GM03348 (cell line): Measurements from ENCODE around the gene FBXO5.
A peak's percentile ranks its signal among the peaks of the same experiment; 100 is the strongest.
"Not testable (repeated sequence)": the region's sequence is repeated elsewhere in the genome, so short reads cannot be mapped to it uniquely, and the experiment has no call there.

Experiments used
- DNase-seq: peaks from one replicate; pipeline ENCODE4 v3.0.0; 2012; ENCODE audit warnings: low spot score

FBXO5 gene, protein sequence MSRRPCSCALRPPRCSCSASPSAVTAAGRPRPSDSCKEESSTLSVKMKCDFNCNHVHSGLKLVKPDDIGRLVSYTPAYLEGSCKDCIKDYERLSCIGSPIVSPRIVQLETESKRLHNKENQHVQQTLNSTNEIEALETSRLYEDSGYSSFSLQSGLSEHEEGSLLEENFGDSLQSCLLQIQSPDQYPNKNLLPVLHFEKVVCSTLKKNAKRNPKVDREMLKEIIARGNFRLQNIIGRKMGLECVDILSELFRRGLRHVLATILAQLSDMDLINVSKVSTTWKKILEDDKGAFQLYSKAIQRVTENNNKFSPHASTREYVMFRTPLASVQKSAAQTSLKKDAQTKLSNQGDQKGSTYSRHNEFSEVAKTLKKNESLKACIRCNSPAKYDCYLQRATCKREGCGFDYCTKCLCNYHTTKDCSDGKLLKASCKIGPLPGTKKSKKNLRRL

DNA sequence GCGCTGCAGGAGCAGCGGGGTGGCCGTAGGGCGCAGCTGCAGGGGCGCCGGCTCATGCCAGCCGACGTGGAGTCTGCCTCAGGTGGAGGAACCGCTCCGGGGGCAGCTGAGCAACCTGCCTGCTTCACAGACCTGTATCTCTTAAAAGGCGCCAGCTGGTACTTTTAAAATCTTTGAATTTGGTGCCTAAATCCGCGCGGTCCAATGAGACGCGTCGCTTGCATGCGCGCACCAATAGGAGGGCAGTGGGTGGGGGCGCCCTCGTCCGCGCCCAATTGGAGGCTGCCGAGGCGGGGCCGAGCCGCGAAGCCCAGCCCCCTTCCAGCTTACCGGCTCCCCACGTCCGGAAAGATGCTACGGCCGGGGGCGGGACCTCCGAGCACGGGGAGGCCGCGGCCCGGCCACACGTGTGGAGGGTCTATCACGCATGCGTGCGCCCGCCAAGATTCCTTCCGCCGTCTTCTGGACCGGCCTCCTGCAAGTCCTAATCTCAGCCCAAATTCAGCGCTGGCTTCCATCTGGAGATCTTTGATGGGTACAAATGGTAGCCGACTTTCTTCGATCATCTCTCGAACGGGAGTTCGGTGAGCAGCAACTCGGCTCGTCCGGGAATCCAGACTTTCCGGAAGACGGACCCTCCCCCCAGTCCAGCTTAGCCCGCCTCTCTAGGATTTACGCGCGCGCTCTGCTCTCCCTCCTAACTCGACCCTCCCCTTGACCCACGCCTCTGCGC is at the start of gene FBXO5:
Gene FBXO5, minus strand, starts transcription at position 138 of the 733 bp plus-strand sequence. Its CDS starts 82 bp downstream, at position 56.
- DNase-seq: peak; percentile 99

DNA sequence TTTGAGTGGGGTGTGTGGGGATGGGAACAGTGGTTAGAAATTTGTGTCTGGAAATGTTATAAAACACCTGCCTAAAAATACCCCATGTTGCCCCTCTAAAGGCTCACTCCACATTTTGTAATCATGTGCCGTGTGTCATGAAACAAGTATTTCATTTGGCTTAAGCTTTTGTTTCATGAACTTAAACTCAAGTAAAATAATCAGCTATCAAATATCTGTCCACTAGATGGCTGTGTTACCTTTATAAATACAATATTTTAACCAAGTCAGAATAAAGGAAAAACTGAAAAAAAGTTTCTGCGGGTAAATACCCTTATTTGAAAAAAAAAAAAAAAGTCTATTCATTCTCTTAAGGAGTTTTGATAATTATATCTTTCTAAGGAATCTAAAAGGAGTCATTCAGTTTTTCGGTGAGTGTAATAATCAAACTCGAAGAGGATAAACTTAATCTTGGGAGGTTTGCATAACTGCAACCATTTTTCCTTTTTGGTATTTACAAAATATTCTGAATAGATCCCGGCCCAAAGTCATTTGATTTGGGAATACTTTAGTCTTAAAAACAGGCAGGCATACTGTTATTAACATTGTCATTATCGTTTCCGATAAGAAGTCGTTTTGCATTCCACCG is 49.5 kb upstream of the FBXO5 start:
- peak; percentile 33 for DNase-seq

DNA sequence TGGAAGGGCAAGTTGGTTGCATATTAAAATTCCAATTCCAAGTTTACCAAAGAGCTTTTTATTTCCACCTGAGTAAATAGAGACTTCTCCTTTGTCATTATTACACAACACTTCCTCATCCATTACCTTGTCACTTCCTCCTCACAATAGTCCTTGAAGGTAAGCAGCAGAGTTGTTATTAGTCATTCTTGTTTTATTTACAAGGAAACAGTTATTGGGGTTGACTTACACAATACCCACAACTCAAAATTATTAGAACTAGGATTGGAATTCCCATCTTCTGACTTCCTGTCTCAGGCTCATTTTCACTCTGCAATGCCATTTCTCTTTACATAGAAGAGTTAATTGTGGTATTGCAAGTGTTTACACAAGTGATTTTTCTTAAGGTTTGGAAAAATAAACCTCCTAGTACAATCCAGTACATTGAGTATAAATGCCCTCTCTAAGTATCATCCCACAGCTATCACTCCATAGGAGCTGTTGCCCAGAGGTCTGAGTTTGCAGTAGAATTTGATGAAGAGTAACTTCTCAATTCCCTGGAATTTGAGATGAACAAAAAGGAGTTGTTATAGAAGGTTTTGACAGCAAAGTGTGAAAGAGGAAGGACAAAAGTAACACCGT is 48.6 kb upstream of the FBXO5 start:
- DNase-seq: no peak

DNA sequence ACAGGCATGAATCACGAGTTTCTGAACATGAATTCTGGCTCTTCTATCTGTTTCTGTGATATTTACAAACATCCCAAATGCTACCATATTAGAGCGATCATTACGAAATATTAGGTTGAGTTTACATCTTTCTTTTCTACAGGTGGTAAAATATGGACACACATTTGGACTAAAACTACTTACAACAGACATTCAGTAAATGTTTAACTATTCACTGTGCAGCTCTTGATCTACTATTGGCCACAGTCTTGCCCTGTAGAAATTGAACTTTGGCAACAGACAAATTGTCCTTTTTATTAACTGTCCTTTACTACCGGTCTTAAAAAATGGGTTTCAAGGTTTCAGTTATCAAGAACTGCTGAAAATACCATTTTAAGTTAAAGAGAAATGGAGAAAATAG is 46.1 kb upstream of the FBXO5 start:
- DNase-seq: no peak

DNA sequence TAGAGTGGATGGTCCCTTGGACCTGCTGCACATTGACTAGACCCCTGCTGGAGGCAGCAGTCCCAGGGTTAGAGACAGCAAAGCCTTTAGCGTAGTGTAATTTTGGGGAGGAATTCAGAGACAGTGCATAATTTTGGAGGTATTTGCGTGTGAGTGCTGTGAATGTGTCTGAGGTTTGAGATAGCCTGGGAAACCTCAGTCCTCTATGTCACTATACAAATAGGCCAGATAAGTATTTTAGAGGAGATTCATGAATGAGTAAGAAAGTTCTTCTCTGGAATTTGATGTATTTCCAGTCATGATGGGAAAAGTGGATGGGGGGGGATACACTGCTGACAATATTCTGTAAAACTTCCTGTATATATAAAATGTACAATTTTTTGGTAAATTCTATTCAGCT is 45.4 kb upstream of the FBXO5 start:
- DNase-seq: no peak

DNA sequence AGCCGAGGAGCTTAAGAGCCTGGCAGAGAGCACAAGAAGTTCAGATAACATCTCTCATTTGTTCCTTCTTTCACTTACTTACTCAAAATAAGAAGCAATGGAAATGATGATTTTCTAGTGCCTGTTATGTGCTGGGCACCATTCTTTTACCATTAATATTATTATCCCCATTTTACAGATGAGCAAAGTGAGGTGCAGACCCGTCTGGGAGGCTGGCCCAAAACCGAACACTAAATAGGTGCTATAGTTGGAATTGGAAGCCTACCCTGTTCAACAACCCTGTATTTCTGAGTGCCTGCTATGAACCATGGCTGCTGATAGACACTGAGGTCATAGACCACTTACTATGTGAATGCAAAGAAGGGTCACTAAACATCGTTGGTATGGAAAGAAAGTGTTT is 44.6 kb upstream of the FBXO5 start:
- DNase-seq: no peak

DNA sequence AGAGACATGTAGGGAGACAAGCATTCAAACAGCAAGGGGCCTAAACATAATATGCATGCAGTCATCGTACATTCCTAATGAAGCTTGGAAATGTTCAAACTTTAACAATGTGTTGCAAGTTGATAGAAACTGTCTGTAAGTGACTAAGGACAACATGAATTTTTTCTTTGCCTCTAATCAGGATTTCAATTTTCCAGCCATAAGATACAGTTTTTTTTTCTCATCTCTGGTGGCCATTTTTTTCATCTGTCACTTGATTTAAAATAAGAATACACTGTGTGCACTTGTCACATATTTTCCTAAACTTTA is 41.8 kb upstream of the FBXO5 start:
- DNase-seq: no peak

DNA sequence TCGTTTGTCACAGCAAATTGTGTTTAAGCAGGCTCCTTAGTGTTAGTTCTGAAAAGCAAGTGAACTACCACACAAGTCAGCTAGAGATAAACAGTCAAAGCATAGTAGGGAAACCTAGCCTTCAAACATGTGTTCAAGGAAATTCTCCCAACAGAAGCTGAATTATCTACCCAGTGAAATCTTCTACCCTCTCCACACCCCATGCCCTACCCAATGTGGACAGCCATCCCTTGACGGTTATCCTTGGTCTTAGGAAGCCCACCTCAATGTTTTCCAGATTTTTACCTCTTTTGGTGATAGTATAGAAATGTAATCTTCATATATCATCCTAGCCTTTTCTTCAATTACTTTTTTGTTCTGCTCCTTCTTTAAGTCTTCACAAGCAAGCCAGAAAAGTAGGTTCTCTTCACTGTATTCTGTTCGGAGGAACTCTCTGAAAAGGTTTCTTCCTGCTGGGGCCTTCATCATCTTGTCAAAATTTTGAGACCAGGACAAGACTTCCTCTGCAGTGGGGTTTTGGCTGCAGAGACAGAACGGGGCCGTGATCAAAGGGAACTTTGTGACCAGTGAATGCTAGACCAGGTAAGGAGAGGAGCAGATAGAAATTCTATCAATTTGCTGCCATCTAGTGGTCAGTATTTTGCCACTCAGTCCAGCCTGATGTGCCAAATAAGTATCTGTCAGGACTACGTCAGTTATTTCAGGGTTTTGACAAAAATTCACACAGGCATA is 41.3 kb upstream of the FBXO5 start:
- DNase-seq: peak; percentile 54

DNA sequence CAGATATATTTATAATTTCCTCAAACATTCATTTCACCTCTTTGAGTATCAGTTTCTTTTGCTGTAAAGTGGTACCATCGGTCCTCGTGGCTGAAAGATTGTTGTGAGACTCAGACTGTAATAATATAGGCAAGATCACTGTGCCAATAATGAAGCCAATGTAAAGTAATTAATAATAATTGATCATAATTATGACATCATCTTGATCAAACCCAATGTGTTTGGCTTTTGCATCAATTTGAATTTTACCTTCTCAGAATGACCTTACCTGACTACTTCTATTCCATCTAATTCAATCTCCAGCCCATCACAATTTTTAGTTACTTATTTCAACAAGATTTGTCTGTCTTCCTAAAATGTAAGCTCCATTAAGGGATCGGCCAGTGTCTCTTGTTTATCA is 35.5 kb upstream of the FBXO5 start:
- no peak for DNase-seq

DNA sequence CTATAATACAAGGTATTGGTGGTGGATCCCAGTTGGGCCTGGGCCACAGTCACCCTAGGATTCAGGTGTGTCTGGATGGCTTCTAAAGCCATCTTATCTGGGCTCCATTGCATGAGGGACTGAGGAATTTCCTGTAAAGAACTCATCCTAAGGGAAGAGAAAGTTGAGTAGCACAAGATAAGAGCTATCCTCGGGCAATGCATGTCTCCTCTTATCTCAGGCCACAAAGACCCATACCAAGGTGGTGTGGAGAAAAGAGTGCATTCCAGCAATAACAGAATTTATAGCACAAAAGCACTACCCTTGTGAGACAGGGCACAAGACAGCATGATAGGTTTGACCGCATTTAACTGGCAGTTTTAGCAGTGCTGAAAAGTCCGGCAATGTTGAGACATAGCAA is 34.0 kb upstream of the FBXO5 start:
- DNase-seq: no peak

DNA sequence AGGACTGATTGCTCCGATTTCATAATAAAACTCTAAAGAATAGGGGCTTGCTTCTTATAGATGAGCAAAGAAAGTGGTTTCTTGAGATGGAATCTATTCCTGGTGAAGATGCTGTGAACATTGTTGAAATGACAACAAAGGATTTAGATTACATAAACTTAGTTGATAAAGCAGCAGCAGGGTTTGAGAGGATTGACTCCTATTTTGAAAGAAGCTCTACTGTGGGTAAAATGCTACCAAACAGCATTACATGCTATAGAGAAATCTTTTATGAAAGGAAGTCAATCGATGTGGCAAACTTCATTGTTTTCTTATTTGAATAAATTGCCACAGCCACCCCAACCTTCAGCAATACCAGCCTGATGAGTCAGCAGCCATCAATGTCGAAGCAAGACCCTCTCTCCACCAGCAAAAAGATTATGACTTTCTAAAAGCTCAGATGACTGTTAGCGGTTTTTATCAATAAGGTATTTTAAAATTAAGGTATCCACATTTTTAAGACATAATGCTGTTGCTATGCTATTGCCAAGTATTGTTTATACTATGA is 32.3 kb upstream of the FBXO5 start:
- no peak for DNase-seq

DNA sequence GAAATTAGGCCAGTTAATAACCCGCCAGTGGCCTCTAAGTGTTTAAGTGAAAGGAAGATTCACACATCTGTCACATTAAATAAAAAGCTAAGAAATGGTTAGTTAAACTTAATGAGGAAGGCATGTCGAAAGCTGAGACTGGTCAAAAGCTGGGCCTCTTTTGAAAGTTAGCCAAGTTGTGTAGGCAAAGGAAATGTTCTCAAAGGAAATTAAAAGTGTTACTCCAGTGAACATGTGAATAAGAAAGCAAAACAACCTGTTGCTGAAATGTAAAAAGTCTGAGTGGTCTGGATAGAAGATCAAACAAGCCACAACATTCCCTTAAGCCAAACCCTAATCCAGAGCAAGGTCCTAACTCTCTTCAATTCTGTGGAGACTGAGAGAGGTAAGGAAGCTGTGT is 30.6 kb upstream of the FBXO5 start:
- no peak for DNase-seq

DNA sequence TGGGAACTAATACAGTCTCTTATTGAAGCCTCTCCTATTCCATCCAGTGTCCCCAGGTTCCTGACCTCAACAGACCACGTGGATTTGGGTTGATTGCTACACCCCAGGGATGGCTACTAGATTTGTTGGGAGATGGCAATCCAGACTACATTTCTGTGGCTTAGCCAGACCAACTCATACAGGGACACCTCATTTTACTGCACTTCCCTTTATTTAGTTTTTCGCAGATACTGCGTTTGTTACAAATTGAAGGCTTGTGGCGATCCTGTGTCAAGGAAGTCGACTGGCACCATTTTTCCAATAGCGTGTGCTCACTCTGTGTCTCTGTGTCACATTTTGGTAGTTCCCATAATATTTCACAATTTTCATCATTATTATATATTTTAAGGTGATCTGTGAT is 30.0 kb upstream of the FBXO5 start:
- no peak for DNase-seq

DNA sequence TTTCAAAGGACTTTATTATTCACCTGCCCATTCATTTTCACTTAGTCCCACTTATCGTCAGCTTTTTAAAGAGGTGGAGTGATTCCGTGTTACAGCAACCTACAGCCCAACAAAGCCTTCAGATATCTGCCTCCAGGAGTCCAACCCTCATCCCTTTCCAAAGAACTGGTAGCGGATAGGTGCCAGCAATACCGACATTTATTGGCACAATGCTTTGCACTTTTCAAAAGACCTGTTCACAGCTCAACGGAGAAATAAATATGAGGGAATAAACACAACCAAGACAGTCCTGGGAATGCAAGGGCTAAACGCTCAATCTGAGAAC is 20.5 kb upstream of the FBXO5 start:
- peak; percentile 8 for DNase-seq

DNA sequence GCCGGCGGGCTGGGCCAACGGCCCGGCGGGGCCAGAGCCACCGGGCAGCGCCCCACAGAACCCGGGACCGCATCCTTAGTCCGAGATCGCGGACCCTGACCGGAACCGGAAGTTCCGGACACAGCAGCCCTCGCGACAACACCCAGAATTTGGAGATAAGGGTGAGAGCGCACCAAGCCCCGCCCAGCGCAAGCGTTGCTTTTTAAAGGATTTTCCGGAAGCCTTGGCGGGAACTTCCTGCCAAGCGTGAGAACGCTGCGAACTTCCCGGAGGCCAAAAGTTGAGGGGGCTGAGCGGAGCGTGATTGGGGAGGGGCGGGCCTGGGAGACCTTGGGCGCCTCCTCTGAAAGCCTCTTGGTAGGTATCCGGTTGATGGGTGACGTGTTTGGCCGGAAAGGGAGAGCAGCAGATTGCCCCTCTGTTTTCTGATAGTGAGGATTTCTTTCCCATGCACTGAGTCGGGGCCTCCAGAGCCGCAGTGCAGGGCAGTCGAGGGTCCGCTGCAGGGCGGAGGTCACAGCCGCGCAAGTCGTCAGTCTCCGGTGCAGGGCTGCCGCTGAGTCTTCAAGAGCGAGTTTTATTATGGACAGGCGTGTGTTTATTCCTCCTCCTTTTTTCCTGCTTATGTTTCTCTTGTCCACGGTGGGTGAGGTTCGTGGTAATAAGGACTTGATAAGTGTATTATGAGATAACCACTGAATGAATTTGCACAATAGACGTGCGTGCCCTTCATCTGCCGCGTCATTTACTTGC is 19.9 kb upstream of the FBXO5 start, which contains the start of gene MTRF1L:
Gene MTRF1L, minus strand, starts transcription at position 97 of the 753 bp plus-strand sequence. Its CDS starts 24 bp downstream, at position 73.
- peak; percentile 95 for DNase-seq

DNA sequence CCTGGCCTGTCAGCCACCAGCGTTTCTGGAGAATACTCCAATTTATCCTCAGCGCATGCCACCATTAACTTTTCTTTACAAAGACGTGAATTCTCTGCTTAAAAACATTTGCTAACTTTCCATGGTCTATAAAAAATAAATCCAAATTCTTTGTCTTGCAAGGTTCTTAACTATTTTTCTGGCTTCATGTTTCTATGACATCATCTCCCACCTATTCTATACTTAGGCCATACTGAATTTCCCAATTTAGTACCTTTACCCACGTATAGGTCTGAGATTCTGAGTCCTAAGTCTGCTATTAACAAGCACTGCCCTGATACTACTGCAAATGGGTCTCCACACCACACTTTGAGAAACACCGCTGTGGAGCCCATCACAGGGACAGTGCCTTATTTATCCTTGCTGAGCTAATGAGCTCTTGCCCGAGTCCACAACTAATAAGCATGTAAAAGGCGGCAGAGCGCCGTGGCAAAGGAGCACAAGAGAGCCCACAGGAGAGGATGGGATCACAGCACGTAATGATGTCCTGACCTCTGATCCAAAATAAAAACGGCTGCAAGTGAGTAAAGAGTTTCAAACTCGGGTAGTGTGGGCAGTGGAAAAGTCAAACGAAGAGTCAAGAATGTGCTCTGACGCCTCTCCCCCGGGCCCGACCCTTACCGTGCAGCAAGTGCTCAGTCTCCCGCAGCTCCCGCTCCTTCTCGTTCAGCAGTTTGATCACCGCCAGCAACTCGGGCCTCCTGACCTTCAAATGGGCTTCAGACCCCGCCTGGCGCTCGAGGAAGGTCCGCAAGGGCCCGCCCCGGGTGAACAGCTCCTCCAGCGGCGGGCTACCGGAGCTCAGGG is 19.1 kb upstream of the FBXO5 start:
- peak; percentile 14 for DNase-seq

DNA sequence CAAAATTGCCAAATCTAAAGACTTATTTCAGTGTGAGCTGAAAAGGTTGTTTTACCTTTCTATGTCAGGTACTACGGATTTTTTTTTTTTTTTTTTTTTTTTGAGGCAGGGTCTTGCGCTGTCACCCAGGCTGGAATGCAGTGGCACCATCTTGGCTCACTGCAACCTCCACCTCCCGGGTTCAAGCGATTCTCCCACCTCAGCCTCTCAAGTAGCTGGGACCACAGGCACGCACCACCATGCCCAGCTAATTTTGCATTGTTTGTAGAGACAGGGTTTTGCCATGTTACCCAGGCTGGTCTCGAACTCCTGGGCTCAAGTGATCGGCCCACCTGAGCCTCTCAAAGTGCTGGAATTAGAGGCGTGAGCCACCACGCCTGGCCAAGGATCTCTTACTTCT is 17.9 kb upstream of the FBXO5 start:
- DNase-seq: not testable (repeated sequence)

DNA sequence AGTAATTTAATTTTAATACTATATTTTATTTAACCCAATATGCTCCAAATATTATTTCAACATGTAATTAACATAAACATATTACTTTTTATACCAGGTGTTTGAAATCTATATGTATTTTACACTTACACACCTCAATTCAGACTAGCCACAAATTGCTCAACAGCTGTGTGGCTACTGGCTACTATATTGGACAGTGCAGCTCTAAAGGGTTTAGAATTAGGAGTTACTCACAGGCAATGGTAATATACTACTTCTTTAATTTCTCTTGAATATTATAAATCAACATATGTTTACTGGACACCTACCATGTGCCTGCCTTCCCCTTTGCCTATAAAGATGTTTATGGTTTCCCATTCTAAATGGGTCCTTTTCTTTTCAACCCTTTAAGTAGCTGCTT is 17.4 kb upstream of the FBXO5 start:
- no peak for DNase-seq

DNA sequence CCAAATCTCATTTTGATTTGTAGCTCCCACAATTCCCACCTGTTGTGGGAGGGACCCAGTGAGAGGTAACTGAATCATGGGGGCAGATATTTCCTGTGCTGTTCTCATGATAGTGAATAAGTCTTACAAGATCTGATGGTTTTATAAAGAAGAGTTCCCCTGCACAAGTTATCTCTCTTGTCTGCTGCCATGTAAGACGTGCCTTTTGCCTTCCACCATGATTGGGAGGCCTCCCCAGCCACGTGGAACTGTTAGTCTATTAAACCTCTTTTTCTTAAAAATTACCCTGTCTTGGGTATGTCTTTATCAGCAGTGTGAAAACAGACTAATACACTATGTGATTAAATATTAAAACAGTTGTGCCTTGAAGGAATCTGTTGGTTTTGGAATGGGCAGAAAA is 16.7 kb upstream of the FBXO5 start:
- DNase-seq: not testable (repeated sequence)

DNA sequence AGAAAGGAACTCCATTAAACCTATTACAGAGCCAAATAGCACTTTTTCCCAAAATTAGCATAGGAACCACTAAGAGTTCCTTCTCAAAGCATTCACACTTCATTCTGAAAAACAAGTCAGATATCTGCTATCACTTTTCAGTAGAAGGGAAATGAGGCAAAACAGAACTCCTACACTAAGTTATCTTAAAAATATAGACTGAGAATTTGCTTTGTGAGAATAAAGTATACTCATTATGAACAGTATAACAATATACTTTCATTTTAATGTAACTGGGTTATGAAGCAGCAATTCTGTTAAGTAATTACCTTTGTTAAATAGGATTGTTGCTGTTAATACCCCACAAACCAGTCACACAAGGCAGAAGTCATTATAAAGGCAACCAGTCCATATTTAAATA is 11.0 kb upstream of the FBXO5 start:
- no peak for DNase-seq
